IMR-90 (cell line): ENCODE data around the gene C16orf89. TPM values are rescaled to one million over a fixed set of nuclear protein-coding genes. Genes with fewer than 3 reads are reported as not detected.

Experiments
- ATAC-seq: fragments of 200-7000 bp; cut with Tn5 transposase; 2 replicates; pipeline ENCODE4 v1.9.1; 2020; ENCODE audit warnings: low read depth, mild to moderate bottlenecking, moderate library complexity
- BruUV-seq: library from RNA; stranded (reverse); fragments of 400-500 nt; replicated peaks from 2 replicates; lab custom pipeline; 2021; lab: Mats Ljungman, UMichigan
- CTCF ChIA-PET: fragments of 300-600 bp; formaldehyde crosslinking; extraction: SDS; loops from one replicate; lab custom pipeline; 2021; ENCODE audit warnings: antibody characterized with exemption; lab: Yijun Ruan, JAX
- POLR2A ChIA-PET: fragments of 300-600 bp; sonication (Branson Sonifier 250); formaldehyde crosslinking; loops from one replicate; lab custom pipeline; 2022; ENCODE audit warnings: antibody characterized with exemption; ENCODE audit not compliant: unreplicated experiment; lab: Charles Lee
- DNase-seq: peaks from one replicate; pipeline ENCODE4 v3.0.0; 2013
- H2AFZ ChIP-seq: replicated peaks from 2 replicates; pipeline ENCODE3; 2013; ENCODE audit warnings: low read length, mild to moderate bottlenecking; ENCODE audit not compliant: poor library complexity
- H2AK5ac ChIP-seq: 2 replicates; pipeline ENCODE4 v1.6.1; 2013; ENCODE audit warnings: low read depth, low read length, inconsistent platforms
- H2AK9ac ChIP-seq: replicated peaks from 2 replicates; pipeline ENCODE3; 2013; ENCODE audit warnings: mild to moderate bottlenecking, low read depth, low read length, moderate library complexity; ENCODE audit not compliant: poor library complexity
- H2BK120ac ChIP-seq: 2 replicates; pipeline ENCODE4 v1.6.1; 2013; ENCODE audit warnings: low read depth, low read length, inconsistent platforms
- H2BK15ac ChIP-seq: 3 replicates; pipeline ENCODE4 v1.6.1; 2013; ENCODE audit warnings: low read depth, low read length, inconsistent platforms
- H2BK20ac ChIP-seq: 2 replicates; pipeline ENCODE4 v1.6.1; 2013; ENCODE audit warnings: low read depth, mild to moderate bottlenecking, inconsistent platforms, low read length, moderate library complexity
- H2BK5ac ChIP-seq: 2 replicates; pipeline ENCODE4 v1.6.1; 2013; ENCODE audit warnings: mild to moderate bottlenecking, low read depth, low read length, inconsistent platforms; ENCODE audit not compliant: poor library complexity, severe bottlenecking
- H3K14ac ChIP-seq: replicated peaks from 2 replicates; pipeline ENCODE4 v1.6.1; 2013; ENCODE audit warnings: low read depth, low read length, inconsistent platforms
- H3K18ac ChIP-seq: 2 replicates; pipeline ENCODE4 v1.6.1; 2013; ENCODE audit warnings: low read depth, low read length, control low read depth
- H3K23ac ChIP-seq: 2 replicates; pipeline ENCODE4 v1.6.1; 2013; ENCODE audit warnings: low read depth, low read length, inconsistent platforms
- H3K27ac ChIP-seq: 2 replicates; pipeline ENCODE4 v1.5.1; 2013; ENCODE audit warnings: mild to moderate bottlenecking, control low read depth, low read length; ENCODE audit not compliant: insufficient read depth
- H3K27me3 ChIP-seq: 2 replicates; pipeline ENCODE4 v1.6.1; 2013; ENCODE audit warnings: low read length; ENCODE audit not compliant: control insufficient read depth, insufficient read depth
- H3K36me3 ChIP-seq: 2 replicates; pipeline ENCODE4 v1.6.1; 2013; ENCODE audit warnings: low read length, mixed read lengths; ENCODE audit not compliant: control insufficient read depth, insufficient read depth
- H3K4ac ChIP-seq: 2 replicates; pipeline ENCODE4 v1.6.1; 2013; ENCODE audit warnings: low read depth, low read length, inconsistent platforms
- H3K4me1 ChIP-seq: 2 replicates; pipeline ENCODE4 v1.6.1; 2013; ENCODE audit warnings: low read length, mixed read lengths; ENCODE audit not compliant: control insufficient read depth, insufficient read depth
- H3K4me2 ChIP-seq: 2 replicates; pipeline ENCODE4 v1.6.1; 2013; ENCODE audit warnings: low read depth, mild to moderate bottlenecking, control low read depth, low read length, moderate library complexity
- H3K4me3 ChIP-seq: 2 replicates; pipeline ENCODE4 v1.5.1; 2013; ENCODE audit warnings: low read depth, mild to moderate bottlenecking, control low read depth, low read length, moderate library complexity; ENCODE audit not compliant: insufficient read depth
- H3K56ac ChIP-seq: 2 replicates; pipeline ENCODE4 v1.6.1; 2013; ENCODE audit warnings: low read length, inconsistent platforms; ENCODE audit not compliant: insufficient read depth; ENCODE audit errors: extremely low read depth
- H3K79me1 ChIP-seq, 2 experiments: 2 replicates each; pipeline ENCODE4 v1.6.1; 2013; ENCODE audit warnings: low read length in 2 of 2, inconsistent platforms in 1 of 2, low read depth in 1 of 2
- H3K9ac ChIP-seq: 2 replicates; pipeline ENCODE4 v1.6.1; 2013; ENCODE audit warnings: low read depth, low read length, control low read depth
- H3K9me1 ChIP-seq: 2 replicates; pipeline ENCODE4 v1.6.1; 2013; ENCODE audit warnings: low read length, inconsistent platforms; ENCODE audit not compliant: insufficient read depth
- H3K9me3 ChIP-seq: 2 replicates; pipeline ENCODE4 v1.6.1; 2013; ENCODE audit warnings: low read length; ENCODE audit not compliant: control insufficient read depth, insufficient read depth
- H4K20me1 ChIP-seq: 2 replicates; pipeline ENCODE4 v1.6.1; 2013; ENCODE audit warnings: low read length, inconsistent platforms; ENCODE audit not compliant: insufficient read depth
- H4K5ac ChIP-seq: 2 replicates; pipeline ENCODE4 v1.6.1; 2013; ENCODE audit warnings: mild to moderate bottlenecking, low read depth, low read length, control low read depth
- H4K8ac ChIP-seq, 2 experiments: 2 replicates each; pipeline ENCODE4 v1.6.1; 2013; ENCODE audit warnings: low read depth in 2 of 2, low read length in 2 of 2, control low read depth in 1 of 2, inconsistent platforms in 1 of 2
- H4K91ac ChIP-seq: 2 replicates; pipeline ENCODE4 v1.6.1; 2013; ENCODE audit warnings: low read depth, low read length, inconsistent platforms; ENCODE audit not compliant: insufficient read depth
- BHLHE40 ChIP-seq: fragments of 150-350 bp; IDR thresholded peaks from 2 replicates; pipeline ENCODE4 v1.6.1; 2016; ENCODE audit warnings: mild to moderate bottlenecking, low read depth, low read length
- CEBPB ChIP-seq: IDR thresholded peaks from 2 replicates; pipeline ENCODE4 v1.6.1; 2012; ENCODE audit warnings: low read depth, low read length, improper control_type of control experiment
- CHD1 ChIP-seq: IDR thresholded peaks from 2 replicates; pipeline ENCODE4 v1.6.1; 2012; ENCODE audit warnings: low read depth, low read length, improper control_type of control experiment
- FOS ChIP-seq: fragments of 150-350 bp; IDR thresholded peaks from 2 replicates; pipeline ENCODE4 v1.6.1; 2016; ENCODE audit warnings: low read depth, low read length
- MAFK ChIP-seq: IDR thresholded peaks from 2 replicates; pipeline ENCODE4 v1.6.1; 2012; ENCODE audit warnings: low read depth, low read length, improper control_type of control experiment
- MAZ ChIP-seq: IDR thresholded peaks from 2 replicates; pipeline ENCODE4 v1.6.1; 2012; ENCODE audit warnings: low read depth, mild to moderate bottlenecking, low read length, improper control_type of control experiment, moderate library complexity, borderline replicate concordance
- MXI1 ChIP-seq: IDR thresholded peaks from 2 replicates; pipeline ENCODE4 v1.6.1; 2012; ENCODE audit warnings: low read depth, mild to moderate bottlenecking, low read length, moderate library complexity, borderline replicate concordance
- NFE2L2 ChIP-seq: fragments of 150-350 bp; IDR thresholded peaks from 2 replicates; pipeline ENCODE4 v1.6.1; 2016; ENCODE audit warnings: low read depth, mild to moderate bottlenecking, low read length
- POLR2A ChIP-seq: IDR thresholded peaks from 2 replicates; pipeline ENCODE4 v1.6.1; 2012; ENCODE audit warnings: mild to moderate bottlenecking, low read depth, low read length
- RAD21 ChIP-seq: IDR thresholded peaks from 2 replicates; pipeline ENCODE4 v1.6.1; 2012; ENCODE audit warnings: low read length, improper control_type of control experiment
- RCOR1 ChIP-seq: IDR thresholded peaks from 2 replicates; pipeline ENCODE4 v1.6.1; 2012; ENCODE audit warnings: mild to moderate bottlenecking, low read length, improper control_type of control experiment; ENCODE audit not compliant: insufficient replicate concordance
- RFX5 ChIP-seq: IDR thresholded peaks from 2 replicates; pipeline ENCODE4 v1.8.0; 2012; ENCODE audit warnings: low read depth, mild to moderate bottlenecking, low read length, moderate library complexity
- SMC3 ChIP-seq: fragments of 150-350 bp; IDR thresholded peaks from 2 replicates; pipeline ENCODE4 v1.6.1; 2016; ENCODE audit warnings: low read depth, mild to moderate bottlenecking, antibody characterized with exemption, low read length, moderate library complexity
- WGBS, 2 experiments: methylation state at CpG; one replicate each; pipeline versions ENCODE4 v1.1.5 to v1.1.7; 2013; ENCODE audit warnings: missing lambda C conversion rate in 2 of 2; ENCODE audit not compliant: insufficient read length in 1 of 2; ENCODE audit errors: extremely low coverage in 2 of 2; 5-methylcytosine and 5-hydroxymethylcytosine counted together
- dilution Hi-C: fragments of 300-500 bp; cut with HindIII; formaldehyde crosslinking; loops from one replicate; pipeline ENCODE4 v1.14.3; 2018; ENCODE audit warnings: low sequenced_read_pairs; ENCODE audit not compliant: unreplicated experiment
- in situ Hi-C: fragments of 300-500 bp; cut with MboI; formaldehyde crosslinking; loops from 3 replicates; pipeline ENCODE4 v1.14.3; 2019; ENCODE audit warnings: low sequenced_read_pairs, inconsistent platforms, mixed read lengths
- intact Hi-C: fragments of 100-400 bp; cut with micrococcal nuclease; formaldehyde crosslinking; loops from 2 replicates; pipeline ENCODE4 v1.10.0; 2022
- polyA plus RNA-seq, 3 experiments: library from polyadenylated mRNA; depleted of rRNA; stranded (reverse); fragments of >200 nt; gene quantifications; 2 replicates each; pipeline ENCODE4 v1.2.3, GENCODE V29; 2012; ENCODE audit warnings: low replicate concordance in 1 of 3
- total RNA-seq: library from RNA; depleted of rRNA; stranded (reverse); fragments of >200 nt; gene quantifications from 2 replicates; pipeline ENCODE4 v1.2.3, GENCODE V29; 2012
- TF ChIP-seq, protein P1 (sequence below): conservative IDR thresholded peaks from 2 replicates; pipeline ENCODE4 v1.5.1; 2012; ENCODE audit warnings: mild to moderate bottlenecking, low read depth, low read length, improper control_type of control experiment
- TF ChIP-seq, protein P2 (sequence below): fragments of 150-350 bp; IDR thresholded peaks from 2 replicates; pipeline ENCODE4 v1.6.1; 2017; ENCODE audit warnings: mild to moderate bottlenecking, antibody characterized with exemption, low read length, low read depth
- TF ChIP-seq, protein P3 (sequence below): fragments of 150-350 bp; IDR thresholded peaks from 2 replicates; pipeline ENCODE4 v1.6.1; 2016; ENCODE audit warnings: low read depth, mild to moderate bottlenecking, low read length, moderate library complexity, borderline replicate concordance

C16orf89 gene
- total and polyA plus RNA-seq, 2 of the 4 experiments (the other 2 are of a cell fraction), result 0.17 to 0.18 TPM

- Histone ChIP-seq H3K27ac (no peak overlapping the region), H3K36me3 (0 out of 2 replicates have a peak, but pooled peaks cover 1% of the 10 kb centered on the region), H3K56ac (no peak overlapping the region), H3K4ac (no peak overlapping the region), H3K27me3 (no peaks in the 10 kb centered on the region), H3K4me1 (peaks cover 2% of the 10 kb centered on the region; the same call in 1 of the 2 replicates), H3K9ac (no peak overlapping the region), H3K4me3 (no peak overlapping the region), H3K23ac (no peak overlapping the region), H4K20me1 (no peaks in the 10 kb centered on the region), H2BK120ac (no peak overlapping the region), H4K5ac (no peak overlapping the region), H2AFZ (no peak overlapping the region), H3K4me2 (no peak overlapping the region), H4K91ac (no peak overlapping the region), H2AK5ac (no peak overlapping the region), H3K9me1 (peaks cover 2% of the 10 kb centered on the region; the same call in 1 of the 2 replicates), H2BK20ac (no peak overlapping the region), H2BK5ac (no peak overlapping the region), H3K14ac (no peak overlapping the region), H3K9me3 (no peaks in the 10 kb centered on the region), H4K8ac (no peak overlapping the region), H3K18ac (no peak overlapping the region), H3K79me1 (peaks cover 0 to 8% of the 10 kb centered on the region in 2 experiments; a peak in 2 of 4 replicates), H2AK9ac (peak overlapping the region; percentile 42), H2BK15ac (no peak overlapping the region)
- intact Hi-C loops (no loop called here), dilution Hi-C loops (no loop called here), in situ Hi-C loops (no loop called here)
- WGBS, 2 experiments, result 95% methylated on average over 13 of the region's 32 CpGs; no CpG with 5 or more reads in 1 of the 2 experiments
- ChIA-PET CTCF (no interaction called here), POLR2A (no interaction called here)
- no peak for ATAC-seq
- BruUV-seq, result no TSS peak
- TF ChIP-seq MAZ (no peak), CHD1 (no peak), SMC3 (no peak), CEBPB (no peak), FOS (no peak), RFX5 (no peak), POLR2A (no peak), RCOR1 (no peak), MXI1 (no peak), RAD21 (no peak), BHLHE40 (no peak), NFE2L2 (no peak), MAFK (no peak)
- TF ChIP-seq, protein P1, sequence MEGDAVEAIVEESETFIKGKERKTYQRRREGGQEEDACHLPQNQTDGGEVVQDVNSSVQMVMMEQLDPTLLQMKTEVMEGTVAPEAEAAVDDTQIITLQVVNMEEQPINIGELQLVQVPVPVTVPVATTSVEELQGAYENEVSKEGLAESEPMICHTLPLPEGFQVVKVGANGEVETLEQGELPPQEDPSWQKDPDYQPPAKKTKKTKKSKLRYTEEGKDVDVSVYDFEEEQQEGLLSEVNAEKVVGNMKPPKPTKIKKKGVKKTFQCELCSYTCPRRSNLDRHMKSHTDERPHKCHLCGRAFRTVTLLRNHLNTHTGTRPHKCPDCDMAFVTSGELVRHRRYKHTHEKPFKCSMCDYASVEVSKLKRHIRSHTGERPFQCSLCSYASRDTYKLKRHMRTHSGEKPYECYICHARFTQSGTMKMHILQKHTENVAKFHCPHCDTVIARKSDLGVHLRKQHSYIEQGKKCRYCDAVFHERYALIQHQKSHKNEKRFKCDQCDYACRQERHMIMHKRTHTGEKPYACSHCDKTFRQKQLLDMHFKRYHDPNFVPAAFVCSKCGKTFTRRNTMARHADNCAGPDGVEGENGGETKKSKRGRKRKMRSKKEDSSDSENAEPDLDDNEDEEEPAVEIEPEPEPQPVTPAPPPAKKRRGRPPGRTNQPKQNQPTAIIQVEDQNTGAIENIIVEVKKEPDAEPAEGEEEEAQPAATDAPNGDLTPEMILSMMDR, result no peak
- TF ChIP-seq, protein P2, sequence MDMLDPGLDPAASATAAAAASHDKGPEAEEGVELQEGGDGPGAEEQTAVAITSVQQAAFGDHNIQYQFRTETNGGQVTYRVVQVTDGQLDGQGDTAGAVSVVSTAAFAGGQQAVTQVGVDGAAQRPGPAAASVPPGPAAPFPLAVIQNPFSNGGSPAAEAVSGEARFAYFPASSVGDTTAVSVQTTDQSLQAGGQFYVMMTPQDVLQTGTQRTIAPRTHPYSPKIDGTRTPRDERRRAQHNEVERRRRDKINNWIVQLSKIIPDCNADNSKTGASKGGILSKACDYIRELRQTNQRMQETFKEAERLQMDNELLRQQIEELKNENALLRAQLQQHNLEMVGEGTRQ, result no peak
- TF ChIP-seq, protein P3, sequence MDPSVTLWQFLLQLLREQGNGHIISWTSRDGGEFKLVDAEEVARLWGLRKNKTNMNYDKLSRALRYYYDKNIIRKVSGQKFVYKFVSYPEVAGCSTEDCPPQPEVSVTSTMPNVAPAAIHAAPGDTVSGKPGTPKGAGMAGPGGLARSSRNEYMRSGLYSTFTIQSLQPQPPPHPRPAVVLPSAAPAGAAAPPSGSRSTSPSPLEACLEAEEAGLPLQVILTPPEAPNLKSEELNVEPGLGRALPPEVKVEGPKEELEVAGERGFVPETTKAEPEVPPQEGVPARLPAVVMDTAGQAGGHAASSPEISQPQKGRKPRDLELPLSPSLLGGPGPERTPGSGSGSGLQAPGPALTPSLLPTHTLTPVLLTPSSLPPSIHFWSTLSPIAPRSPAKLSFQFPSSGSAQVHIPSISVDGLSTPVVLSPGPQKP, result no peak
- DNase-seq, result no peak
These were observed 38.1 kb downstream of the C16orf89 start for GRCh38 chr16:5027575-5028235.
